Mucosa of descending colon (tissue), 3 donors: ENCODE data around the gene CGNL1. TPM values are rescaled to one million over a fixed set of nuclear protein-coding genes. Genes with fewer than 3 reads are reported as not detected.

Source experiments
- ATAC-seq: fragments of 200-7000 bp; cut with Tn5 transposase; one replicate; pipeline ENCODE4 v1.9.1; 2020; ENCODE audit warnings: mild to moderate bottlenecking, moderate library complexity
- DNase-seq, 3 donors: peaks; one replicate each; pipeline ENCODE4 v3.0.0-alpha.2; 2020
- H3K36me3 ChIP-seq: fragments of 200-600 bp; one replicate; pipeline ENCODE4 v1.8.0; 2021; ENCODE audit warnings: low read depth, mild to moderate bottlenecking
- H3K4me1 ChIP-seq: fragments of 200-600 bp; one replicate; pipeline ENCODE4 v1.8.0; 2021; ENCODE audit warnings: low read depth, mild to moderate bottlenecking
- H3K4me3 ChIP-seq: fragments of 200-600 bp; one replicate; pipeline ENCODE4 v1.8.0; 2021; ENCODE audit warnings: mild to moderate bottlenecking
- H3K9me3 ChIP-seq: fragments of 200-600 bp; one replicate; pipeline ENCODE4 v1.8.0; 2021; ENCODE audit warnings: mild to moderate bottlenecking
- intact Hi-C, 2 donors: fragments of 100-400 bp; cut with DNase I in 1 of 2; cut with micrococcal nuclease in 1 of 2; formaldehyde crosslinking; loops; one replicate each; pipeline versions ENCODE4 v1.11.0 to v1.11.1; 2022; cut with DNase I, micrococcal nuclease
- total RNA-seq, 3 donors: library from RNA; stranded (reverse); fragmentation: NEBNext Ultra II Directional in 2 of 3; extraction: Animal tissue kit (Norgen Biotek cat#: 25700) in 2 of 3; gene quantifications; one replicate each; pipeline versions ENCODE4 v1.2.1 to v1.2.4, GENCODE V29; 2021 to 2023
- TF ChIP-seq, protein P1 (sequence below): fragments of 200-600 bp; IDR thresholded peaks from one replicate; pipeline ENCODE4 v1.8.0; 2022; ENCODE audit warnings: antibody characterized with exemption, mild to moderate bottlenecking
- donor health status: DM: no; HTN: no; CAD: no; lungs with moderate emphysema.
- donor health status: DM: no; HTN: no; CAD: no.
- donor health status: DM: no; HTN: yes; CAD: no.

Gene CGNL1
- total RNA-seq, 3 donors from 2014 or later = 3.3 to 4.5 (median 3.9) TPM

DNA sequence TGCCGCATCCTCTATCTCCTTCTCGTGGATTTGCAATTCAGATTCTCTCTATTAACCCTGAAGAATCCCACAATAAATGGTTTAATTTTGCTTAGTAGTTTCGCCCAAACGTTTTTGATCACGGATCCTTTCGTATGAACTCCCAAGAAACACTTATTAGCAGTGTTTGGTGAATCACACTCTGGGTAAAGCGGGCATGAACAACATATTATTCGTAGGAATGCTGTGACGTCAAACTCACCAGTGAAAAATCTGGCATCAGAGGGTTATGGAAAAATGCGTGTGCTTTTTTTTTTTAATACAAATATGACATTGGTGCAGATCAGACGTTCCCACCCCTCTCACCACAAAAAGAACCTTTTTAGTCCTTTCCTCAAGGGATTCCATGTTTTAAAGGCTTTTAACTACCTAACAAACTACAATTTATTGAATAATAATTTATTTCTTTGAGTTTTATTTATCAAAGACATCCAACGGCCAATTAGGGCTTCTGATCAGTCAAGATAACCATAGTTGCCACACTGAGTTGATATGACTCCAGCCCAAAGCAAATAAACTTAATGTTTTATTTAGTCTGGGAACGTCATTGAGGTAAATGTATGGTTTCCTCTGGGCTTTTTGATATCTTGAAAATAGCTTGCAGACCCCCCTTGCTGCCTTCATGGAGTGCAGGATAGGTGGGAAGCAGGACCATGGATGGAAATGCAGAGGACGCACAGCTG lies 45.5 kb upstream of the CGNL1 start:
- H3K36me3 ChIP-seq = no peaks in the 10 kb centered on the region
- no peaks in the 10 kb centered on the region for H3K9me3 ChIP-seq
- peaks cover 12% of the 10 kb centered on the region for H3K4me1 ChIP-seq
- DNase-seq (no peak), ATAC-seq (no peak)
- TF ChIP-seq, protein P1, sequence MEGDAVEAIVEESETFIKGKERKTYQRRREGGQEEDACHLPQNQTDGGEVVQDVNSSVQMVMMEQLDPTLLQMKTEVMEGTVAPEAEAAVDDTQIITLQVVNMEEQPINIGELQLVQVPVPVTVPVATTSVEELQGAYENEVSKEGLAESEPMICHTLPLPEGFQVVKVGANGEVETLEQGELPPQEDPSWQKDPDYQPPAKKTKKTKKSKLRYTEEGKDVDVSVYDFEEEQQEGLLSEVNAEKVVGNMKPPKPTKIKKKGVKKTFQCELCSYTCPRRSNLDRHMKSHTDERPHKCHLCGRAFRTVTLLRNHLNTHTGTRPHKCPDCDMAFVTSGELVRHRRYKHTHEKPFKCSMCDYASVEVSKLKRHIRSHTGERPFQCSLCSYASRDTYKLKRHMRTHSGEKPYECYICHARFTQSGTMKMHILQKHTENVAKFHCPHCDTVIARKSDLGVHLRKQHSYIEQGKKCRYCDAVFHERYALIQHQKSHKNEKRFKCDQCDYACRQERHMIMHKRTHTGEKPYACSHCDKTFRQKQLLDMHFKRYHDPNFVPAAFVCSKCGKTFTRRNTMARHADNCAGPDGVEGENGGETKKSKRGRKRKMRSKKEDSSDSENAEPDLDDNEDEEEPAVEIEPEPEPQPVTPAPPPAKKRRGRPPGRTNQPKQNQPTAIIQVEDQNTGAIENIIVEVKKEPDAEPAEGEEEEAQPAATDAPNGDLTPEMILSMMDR = no peak
- intact Hi-C loops = no loop called here
- no peak overlapping the region for H3K4me3 ChIP-seq

DNA sequence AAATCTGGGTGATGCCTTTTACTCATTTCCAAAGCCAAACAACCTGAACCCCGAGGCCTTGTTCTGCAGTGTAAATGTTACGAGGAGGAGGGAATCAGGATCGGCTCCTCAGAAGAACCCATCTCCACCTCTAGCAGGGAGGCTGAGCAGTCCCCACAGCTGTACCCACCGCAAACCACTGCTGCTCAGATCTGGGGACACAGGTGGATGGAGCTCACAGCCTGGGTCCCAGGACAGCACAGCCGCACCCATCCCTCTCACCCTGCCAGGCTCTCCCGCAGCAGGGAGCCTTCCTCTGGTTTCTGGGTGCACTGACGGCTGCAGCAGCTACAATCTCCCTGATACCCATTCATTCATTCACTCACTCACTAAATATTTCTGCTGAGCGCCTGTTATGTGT lies 44.0 kb upstream of the CGNL1 start:
- TF ChIP-seq, protein P1 = no peak
- Histone ChIP-seq H3K36me3 (no peaks in the 10 kb centered on the region), H3K4me1 (peaks cover 4% of the 10 kb centered on the region), H3K4me3 (no peak overlapping the region), H3K9me3 (no peaks in the 10 kb centered on the region)
- intact Hi-C loops = no loop called here
- DNase-seq (no peak), ATAC-seq (no peak)

DNA sequence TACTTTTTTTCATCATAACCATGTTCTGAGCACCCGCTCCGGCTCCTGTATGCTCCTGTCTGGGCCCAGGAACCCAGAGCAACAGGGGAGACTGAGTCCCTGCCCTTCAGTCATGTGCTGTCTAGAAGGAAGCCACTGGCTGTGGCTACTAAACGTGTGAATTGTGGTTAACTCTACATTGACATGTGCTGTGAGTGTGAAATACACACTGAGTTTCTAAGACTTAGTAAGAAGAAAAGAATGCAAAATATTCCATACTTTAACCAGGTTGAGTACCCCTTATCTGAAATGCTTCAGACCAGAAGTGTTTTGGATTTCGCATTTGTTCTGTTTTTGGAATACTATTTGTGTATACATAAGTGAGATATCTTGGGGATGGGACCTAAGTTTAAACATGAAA lies 42.8 kb upstream of the CGNL1 start:
- no peak for ATAC-seq
- intact Hi-C loops = no loop called here
- H3K36me3 ChIP-seq = no peaks in the 10 kb centered on the region
- no peak for DNase-seq
- TF ChIP-seq, protein P1 = no peak
- no peaks in the 10 kb centered on the region for H3K4me1 ChIP-seq
- H3K9me3 ChIP-seq = no peaks in the 10 kb centered on the region
- no peak overlapping the region for H3K4me3 ChIP-seq

DNA sequence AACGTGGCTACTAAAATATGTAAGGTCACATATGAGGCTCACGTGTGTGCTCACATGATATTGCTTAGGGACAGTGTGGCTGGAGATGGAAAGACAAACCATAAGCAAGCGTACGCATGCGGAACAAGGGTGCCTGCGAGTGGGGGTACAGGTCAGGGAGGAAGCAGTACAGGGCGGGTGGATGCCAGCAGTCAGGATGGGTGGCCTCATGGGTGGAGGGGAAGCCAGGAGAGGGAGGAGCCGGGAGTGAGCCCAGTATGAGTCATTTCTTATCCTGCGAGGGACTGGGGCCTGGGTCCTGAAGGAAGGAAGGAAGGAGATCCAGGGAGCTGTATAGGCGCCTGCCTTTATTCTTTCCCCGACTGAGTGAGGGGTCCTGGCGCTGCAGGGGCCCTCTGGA lies 42.0 kb upstream of the CGNL1 start:
- ATAC-seq (peak; percentile 41), DNase-seq (no peak)
- Histone ChIP-seq H3K4me3 (no peak overlapping the region), H3K9me3 (no peaks in the 10 kb centered on the region), H3K4me1 (no peaks in the 10 kb centered on the region), H3K36me3 (no peaks in the 10 kb centered on the region)
- intact Hi-C loops = no loop called here
- TF ChIP-seq, protein P1 = no peak

DNA sequence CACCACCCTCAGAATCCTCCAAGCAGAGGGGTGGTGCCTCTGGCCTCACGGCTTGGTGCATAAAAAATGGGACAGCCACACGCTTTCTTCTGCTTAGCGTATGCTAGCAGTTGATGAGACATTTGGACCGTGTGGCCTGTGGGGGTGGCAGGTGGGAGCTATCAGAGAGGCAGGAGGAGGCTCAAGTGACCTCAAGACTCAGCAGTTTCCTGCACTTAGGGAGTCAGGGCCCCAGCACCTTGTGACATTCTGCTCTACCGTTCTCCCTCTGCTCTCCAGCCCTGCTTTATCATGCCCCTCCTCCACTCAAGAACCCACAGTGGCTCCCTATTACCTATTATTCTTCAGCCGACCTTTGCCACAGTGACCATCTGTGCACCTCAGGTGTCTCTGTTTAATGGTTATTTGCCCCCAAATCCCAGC lies 41.0 kb upstream of the CGNL1 start:
- ATAC-seq (no peak), DNase-seq (no peak)
- Histone ChIP-seq H3K4me1 (no peaks in the 10 kb centered on the region), H3K9me3 (no peaks in the 10 kb centered on the region), H3K4me3 (no peak overlapping the region), H3K36me3 (no peaks in the 10 kb centered on the region)
- intact Hi-C loops = no loop called here
- TF ChIP-seq, protein P1 = no peak
